D721Med (cell line): ENCODE data around the gene ZNF616.
A peak's percentile ranks its signal among the peaks of the same experiment; 100 is the strongest.
"Not testable (repeated sequence)": the region's sequence is repeated elsewhere in the genome, so short reads cannot be mapped to it uniquely, and the experiment has no call there.

ENCODE experiments used
- DNase-seq: peaks from one replicate; pipeline ENCODE4 v3.0.0; 2011; ENCODE audit warnings: low spot score; ENCODE audit not compliant: insufficient read length
- FAIRE-seq: peaks from 2 replicates; lab custom pipeline; 2011; peaks lifted over from hg19 to GRCh38; lab: Jason Lieb, UNC
- CTCF ChIP-seq: IDR thresholded peaks from 2 replicates; pipeline ENCODE4 v1.5.1; 2012; ENCODE audit warnings: mild to moderate bottlenecking, control low read depth; ENCODE audit not compliant: insufficient read depth; ENCODE audit errors: missing control alignments

Gene ZNF616

GRCh38 chr19:52102782-52103181 is 37.0 kb downstream of the ZNF616 start:
- FAIRE-seq (no peak), DNase-seq (no peak)
- no peak for TF ChIP-seq CTCF

- DNase-seq (no peak), FAIRE-seq (no peak)
- TF ChIP-seq CTCF: no peak
These were observed 37.7 kb downstream of the ZNF616 start for GRCh38 chr19:52101866-52102562.

GRCh38 chr19:52099497-52100138 is 40.1 kb downstream of the ZNF616 start:
- DNase-seq (no peak), FAIRE-seq (no peak)
- TF ChIP-seq CTCF: no peak

- not testable (repeated sequence) for FAIRE-seq, DNase-seq
These were observed 43.3 kb downstream of the ZNF616 start for GRCh38 chr19:52096416-52096815.

GRCh38 chr19:52095172-52096014 is 44.3 kb downstream of the ZNF616 start, which contains the start of gene ZNF841:
ZNF841 (minus strand) TSS chr19:52095765; CDS start chr19:52084801, 10,964 bp downstream.
- FAIRE-seq (no peak), DNase-seq (peak; percentile 48)
- no peak for TF ChIP-seq CTCF

- FAIRE-seq (no peak), DNase-seq (no peak)
- no peak for TF ChIP-seq CTCF
These were observed 45.1 kb downstream of the ZNF616 start for GRCh38 chr19:52094526-52095130.

GRCh38 chr19:52086481-52086880 is 53.3 kb downstream of the ZNF616 start:
- no peak for DNase-seq
- FAIRE-seq: no peak
- no peak for TF ChIP-seq CTCF
